Measurements from ENCODE around the gene GABRR1.
"Not testable (repeated sequence)": the region's sequence is repeated elsewhere in the genome, so short reads cannot be mapped to it uniquely, and the experiment has no call there.

The GABRR1 gene

GRCh38 chr6:89217299-89217910, at the start of gene GABRR1:
TSS of gene GABRR1 (minus strand) at chr6:89217358. CDS start at chr6:89217322, 36 bp downstream.
- DNase-seq = no peak

GRCh38 chr6:89264296-89264695, 47.1 kb upstream of the GABRR1 start:
- no peak for DNase-seq

- no peak for DNase-seq
Measured at GRCh38 chr6:89260832-89261231, 43.7 kb upstream of the GABRR1 start.

GRCh38 chr6:89260310-89260709, 43.2 kb upstream of the GABRR1 start:
- no peak for DNase-seq

GRCh38 chr6:89258912-89259311, 41.8 kb upstream of the GABRR1 start:
- DNase-seq = no peak

GRCh38 chr6:89257781-89258180, 40.6 kb upstream of the GABRR1 start:
- no peak for DNase-seq

- DNase-seq = no peak
Measured at GRCh38 chr6:89257346-89257745, 40.2 kb upstream of the GABRR1 start.

- DNase-seq = no peak
Measured at GRCh38 chr6:89255417-89255816, 38.3 kb upstream of the GABRR1 start.

GRCh38 chr6:89254569-89254968, 37.4 kb upstream of the GABRR1 start:
- no peak for DNase-seq

GRCh38 chr6:89252907-89253306, 35.7 kb upstream of the GABRR1 start:
- no peak for DNase-seq

- no peak for DNase-seq
Measured at GRCh38 chr6:89251976-89252375, 34.8 kb upstream of the GABRR1 start.

GRCh38 chr6:89251170-89251569, 34.0 kb upstream of the GABRR1 start:
- DNase-seq = no peak

GRCh38 chr6:89250239-89250638, 33.1 kb upstream of the GABRR1 start:
- DNase-seq = no peak

- no peak for DNase-seq
Measured at GRCh38 chr6:89244241-89244985, 27.3 kb upstream of the GABRR1 start.

GRCh38 chr6:89243331-89243629, 26.1 kb upstream of the GABRR1 start:
- DNase-seq = no peak

GRCh38 chr6:89242574-89243330, 25.6 kb upstream of the GABRR1 start:
- DNase-seq = no peak

GRCh38 chr6:89239338-89239737, 22.2 kb upstream of the GABRR1 start:
- DNase-seq = no peak

GRCh38 chr6:89237158-89237557, 20.0 kb upstream of the GABRR1 start:
- DNase-seq = no peak

GRCh38 chr6:89233605-89234004, 16.4 kb upstream of the GABRR1 start:
- not testable (repeated sequence) for DNase-seq

- no peak for DNase-seq
Measured at GRCh38 chr6:89222712-89223039, 5.5 kb upstream of the GABRR1 start.

- DNase-seq = no peak
Measured at GRCh38 chr6:89221971-89222711, 5.0 kb upstream of the GABRR1 start.

- no peak for DNase-seq
Measured at GRCh38 chr6:89221129-89221528, 4.0 kb upstream of the GABRR1 start.

GRCh38 chr6:89216411-89216810, 747 bp downstream of the GABRR1 start:
- no peak for DNase-seq

- no peak for DNase-seq
Measured at GRCh38 chr6:89215391-89215790, 1.8 kb downstream of the GABRR1 start.

All from activated CD4-positive, alpha-beta T cell treated with anti-CD3 and anti-CD28 coated beads for 1 hour (primary cell).